ENCODE results near the gene FAM53B. TPM values are rescaled to one million over a fixed set of nuclear protein-coding genes. Genes with fewer than 3 reads are reported as not detected.

The FAM53B gene
- total RNA-seq, 3 donors from 2014 or later = 17.0 to 39.7 (median 22.8) TPM

DNA sequence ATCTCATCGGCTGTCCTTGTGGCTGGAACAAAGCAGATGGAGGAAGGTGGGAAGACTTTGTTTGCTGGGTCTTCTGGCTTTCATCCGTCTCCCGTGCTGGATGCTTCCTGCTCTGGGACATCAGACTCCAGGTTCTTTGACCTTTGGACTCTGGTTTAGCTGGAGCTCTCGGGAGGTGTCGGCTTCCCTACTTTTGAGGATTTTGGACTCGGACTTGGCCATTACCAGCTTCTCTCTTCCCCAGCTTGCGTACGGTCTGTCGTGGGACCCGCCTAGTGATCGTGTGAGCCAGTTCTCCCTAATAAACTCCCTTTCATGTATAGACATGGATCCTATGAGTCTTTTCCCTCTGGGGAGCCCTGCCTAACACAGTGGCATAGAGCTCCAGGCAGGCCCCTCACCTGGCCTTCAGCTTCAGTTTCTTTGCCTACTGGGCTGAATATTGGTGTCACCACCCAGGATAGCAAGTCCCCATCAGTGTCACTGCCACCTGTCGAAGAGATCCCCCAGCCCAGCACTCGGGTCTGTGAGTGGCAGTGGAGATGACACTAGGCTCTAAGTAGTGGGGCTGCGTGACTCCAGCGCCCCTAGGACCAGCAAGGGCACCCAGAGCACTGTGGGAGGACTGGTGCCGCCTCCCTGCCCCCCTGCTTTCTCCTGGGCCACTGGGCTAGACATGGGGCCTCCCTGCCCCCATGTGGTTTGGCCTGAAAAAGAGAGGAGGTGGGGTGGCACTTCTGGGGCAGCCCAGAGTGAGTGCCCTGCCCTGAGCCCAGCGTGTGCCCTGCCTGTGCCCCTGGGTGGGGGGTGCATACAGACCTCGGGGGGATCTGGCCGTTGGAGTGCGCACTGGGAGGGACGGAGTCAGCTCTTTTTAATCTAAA, 147.0 kb downstream of the FAM53B start:
- DNase-seq (ENCODE audit: low spot score in 2 of 2) = no peak

GRCh38 chr10:124596116-124596785, 147.9 kb downstream of the FAM53B start:
- intact Hi-C loops (cut with DNase I; ENCODE audit: low total_unique reads) = no loop called here
- no peaks in the 10 kb centered on the region for H3K27me3 ChIP-seq
- no peak for TF ChIP-seq POLR2AphosphoS5 (IDR thresholded peaks at IDR 0.05)
- TF ChIP-seq CTCF (IDR thresholded peaks at IDR 0.05) = no peak
- no peak for TF ChIP-seq POLR2A (IDR thresholded peaks at IDR 0.05)
- H3K27ac ChIP-seq = no peak overlapping the region
- no peaks in the 10 kb centered on the region for H3K9me3 ChIP-seq
- no peaks in the 10 kb centered on the region for H3K4me1 ChIP-seq
- no peak for DNase-seq (ENCODE audit: low spot score in 2 of 2)
- no peaks in the 10 kb centered on the region for H3K36me3 ChIP-seq
- no peak overlapping the region for H3K4me3 ChIP-seq

More for the DNA sequence above, 147.0 kb downstream of the FAM53B start:
- no peak overlapping the region for H3K4me3 ChIP-seq
- H3K9me3 ChIP-seq = no peaks in the 10 kb centered on the region
- no peaks in the 10 kb centered on the region for H3K36me3 ChIP-seq
- TF ChIP-seq CTCF (IDR thresholded peaks at IDR 0.05) (no peak), POLR2A (IDR thresholded peaks at IDR 0.05) (no peak), POLR2AphosphoS5 (IDR thresholded peaks at IDR 0.05) (no peak)
- H3K4me1 ChIP-seq = no peaks in the 10 kb centered on the region
- no peaks in the 10 kb centered on the region for H3K27me3 ChIP-seq
- intact Hi-C loops (cut with DNase I; ENCODE audit: low total_unique reads) = no loop called here
- H3K27ac ChIP-seq = no peak overlapping the region

DNA sequence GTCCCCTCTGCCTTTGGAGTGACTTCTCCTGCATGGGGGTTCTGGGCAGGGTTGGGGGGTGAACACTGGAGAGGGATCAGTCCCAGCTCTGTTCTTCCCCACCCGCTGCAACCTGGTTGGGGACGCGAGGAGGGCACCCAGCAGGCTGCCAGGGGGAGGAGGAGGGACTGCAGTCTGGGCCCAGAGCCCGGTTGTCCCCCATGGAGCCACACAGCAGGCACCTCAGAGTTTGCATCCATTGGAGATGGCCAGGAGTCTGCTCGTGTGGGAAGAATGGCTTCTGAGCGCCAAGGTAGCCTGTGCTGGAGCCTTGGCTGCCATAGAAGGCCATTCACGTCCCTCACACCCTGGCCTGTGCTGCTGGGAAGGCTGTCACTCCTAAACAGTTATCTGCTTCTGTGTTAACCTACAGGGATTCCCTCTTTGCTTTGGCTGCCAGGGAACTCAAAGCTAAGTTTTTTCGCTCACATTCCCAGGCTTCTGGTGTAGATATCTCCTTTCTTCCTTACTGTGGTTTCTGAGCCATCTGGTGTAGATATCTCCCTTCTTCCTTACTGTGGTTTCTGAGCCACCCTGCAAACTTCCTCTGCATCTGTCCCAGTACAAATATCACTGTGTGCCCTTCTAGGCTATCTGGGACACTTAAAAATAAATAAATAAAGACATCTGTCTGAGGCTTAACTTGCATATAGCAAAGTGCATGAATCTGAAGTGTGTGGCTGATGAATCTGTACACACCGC, 148.9 kb downstream of the FAM53B start:
- Histone ChIP-seq H3K36me3 (no peaks in the 10 kb centered on the region), H3K27ac (no peak overlapping the region), H3K9me3 (no peaks in the 10 kb centered on the region), H3K4me3 (no peak overlapping the region), H3K4me1 (no peaks in the 10 kb centered on the region), H3K27me3 (no peaks in the 10 kb centered on the region)
- intact Hi-C loops (cut with DNase I; ENCODE audit: low total_unique reads) = no loop called here
- TF ChIP-seq POLR2AphosphoS5 (IDR thresholded peaks at IDR 0.05) (no peak), POLR2A (IDR thresholded peaks at IDR 0.05) (no peak), CTCF (IDR thresholded peaks at IDR 0.05) (no peak)
- DNase-seq (ENCODE audit: low spot score in 2 of 2) = no peak

GRCh38 chr10:124594240-124594639, 149.9 kb downstream of the FAM53B start:
- peaks cover 0 to 1% of the 10 kb centered on the region in 2 donors for H3K4me1 ChIP-seq
- H3K9me3 ChIP-seq = no peaks in the 10 kb centered on the region
- H3K4me3 ChIP-seq = no peak overlapping the region
- H3K27ac ChIP-seq = no peak overlapping the region
- DNase-seq (ENCODE audit: low spot score in 2 of 2) = no peak
- no peaks in the 10 kb centered on the region for H3K27me3 ChIP-seq
- intact Hi-C loops (cut with DNase I; ENCODE audit: low total_unique reads) = no loop called here
- no peaks in the 10 kb centered on the region for H3K36me3 ChIP-seq
- no peak for TF ChIP-seq POLR2A (IDR thresholded peaks at IDR 0.05)
- no peak for TF ChIP-seq POLR2AphosphoS5 (IDR thresholded peaks at IDR 0.05)
- no peak for TF ChIP-seq CTCF (IDR thresholded peaks at IDR 0.05)

Data from breast epithelium (tissue), 4 donors.